ENCODE measurements around the gene TASP1. TPM values are rescaled to one million over a fixed set of nuclear protein-coding genes. Genes with fewer than 3 reads are reported as not detected.

Gene TASP1
- total RNA-seq, 2 donors from 2014 or later = 15.8 to 16.6 TPM

- Histone ChIP-seq H3K4me3 (ENCODE audit: low read length) (no peak overlapping the region), H3K27me3 (ENCODE audit: control insufficient read depth, insufficient read depth, low read length, poor library complexity, severe bottlenecking) (no peaks in the 10 kb centered on the region), H3K9ac (ENCODE audit: extremely low read depth, low read length, poor library complexity, severe bottlenecking) (no peak overlapping the region), H3K27ac (ENCODE audit: low read depth, low read length) (no peak overlapping the region), H3K36me3 (ENCODE audit: control insufficient read depth, insufficient read depth, low read length) (peaks cover 3% of the 10 kb centered on the region), H3K4me1 (ENCODE audit: control insufficient read depth, insufficient read depth, low read length) (no peaks in the 10 kb centered on the region), H3K9me3 (ENCODE audit: control insufficient read depth, low read length) (no peaks in the 10 kb centered on the region)
- DNase-seq = no peak
- TF ChIP-seq, protein P1, sequence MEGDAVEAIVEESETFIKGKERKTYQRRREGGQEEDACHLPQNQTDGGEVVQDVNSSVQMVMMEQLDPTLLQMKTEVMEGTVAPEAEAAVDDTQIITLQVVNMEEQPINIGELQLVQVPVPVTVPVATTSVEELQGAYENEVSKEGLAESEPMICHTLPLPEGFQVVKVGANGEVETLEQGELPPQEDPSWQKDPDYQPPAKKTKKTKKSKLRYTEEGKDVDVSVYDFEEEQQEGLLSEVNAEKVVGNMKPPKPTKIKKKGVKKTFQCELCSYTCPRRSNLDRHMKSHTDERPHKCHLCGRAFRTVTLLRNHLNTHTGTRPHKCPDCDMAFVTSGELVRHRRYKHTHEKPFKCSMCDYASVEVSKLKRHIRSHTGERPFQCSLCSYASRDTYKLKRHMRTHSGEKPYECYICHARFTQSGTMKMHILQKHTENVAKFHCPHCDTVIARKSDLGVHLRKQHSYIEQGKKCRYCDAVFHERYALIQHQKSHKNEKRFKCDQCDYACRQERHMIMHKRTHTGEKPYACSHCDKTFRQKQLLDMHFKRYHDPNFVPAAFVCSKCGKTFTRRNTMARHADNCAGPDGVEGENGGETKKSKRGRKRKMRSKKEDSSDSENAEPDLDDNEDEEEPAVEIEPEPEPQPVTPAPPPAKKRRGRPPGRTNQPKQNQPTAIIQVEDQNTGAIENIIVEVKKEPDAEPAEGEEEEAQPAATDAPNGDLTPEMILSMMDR (conservative IDR thresholded peaks at IDR 0.05) = no peak
- H3K4me1 Mint-ChIP-seq = no peaks in the 10 kb centered on the region
- no peak overlapping the region for H3K27ac Mint-ChIP-seq
- no peak overlapping the region for H3K4me3 Mint-ChIP-seq
- no peaks in the 10 kb centered on the region for H3K27me3 Mint-ChIP-seq (ENCODE audit: insufficient read depth)
- peaks cover 15% of the 10 kb centered on the region for H3K36me3 Mint-ChIP-seq (ENCODE audit: low read depth)
- peaks cover 14% of the 10 kb centered on the region for H3K9me3 Mint-ChIP-seq
Observed at GRCh38 chr20:13468166-13468565, 170.6 kb downstream of the TASP1 start.

DNA sequence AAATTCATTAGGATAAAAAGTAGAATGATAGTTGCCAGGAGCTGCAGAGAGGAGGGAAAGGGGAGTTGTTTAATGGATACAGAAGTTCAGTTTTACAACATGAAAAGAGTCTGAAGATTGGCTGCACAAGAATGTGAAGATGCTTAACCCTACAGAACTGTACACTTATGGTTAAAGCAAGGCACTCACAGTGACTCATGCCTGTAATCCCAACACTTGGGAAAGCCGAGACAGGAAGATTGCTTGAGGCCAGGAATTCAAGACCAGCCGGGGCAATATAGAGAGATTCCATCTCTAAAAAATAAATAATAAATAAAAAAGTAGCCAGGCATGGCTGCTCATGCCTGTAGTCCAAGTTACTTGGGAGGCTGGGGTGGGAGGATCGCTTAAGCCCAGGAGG is 174.0 kb downstream of the TASP1 start:
- no peaks in the 10 kb centered on the region for H3K9me3 ChIP-seq (ENCODE audit: control insufficient read depth, low read length)
- Mint-ChIP-seq H3K9me3 (peaks cover 5% of the 10 kb centered on the region), H3K4me1 (no peaks in the 10 kb centered on the region), H3K27me3 (ENCODE audit: insufficient read depth) (no peaks in the 10 kb centered on the region), H3K4me3 (no peak overlapping the region), H3K27ac (no peak overlapping the region), H3K36me3 (ENCODE audit: low read depth) (peaks cover 7% of the 10 kb centered on the region)
- peaks cover 3% of the 10 kb centered on the region for H3K36me3 ChIP-seq (ENCODE audit: control insufficient read depth, insufficient read depth, low read length)
- H3K27ac ChIP-seq (ENCODE audit: low read depth, low read length) = no peak overlapping the region
- no peaks in the 10 kb centered on the region for H3K4me1 ChIP-seq (ENCODE audit: control insufficient read depth, insufficient read depth, low read length)
- no peak overlapping the region for H3K9ac ChIP-seq (ENCODE audit: extremely low read depth, low read length, poor library complexity, severe bottlenecking)
- H3K4me3 ChIP-seq (ENCODE audit: low read length) = no peak overlapping the region
- TF ChIP-seq, protein P1 (conservative IDR thresholded peaks at IDR 0.05) = no peak
- no peaks in the 10 kb centered on the region for H3K27me3 ChIP-seq (ENCODE audit: control insufficient read depth, insufficient read depth, low read length, poor library complexity, severe bottlenecking)
- no peak for DNase-seq
- 89% methylated on average over 3 of the region's 3 CpGs; no CpG with 5 or more reads in 1 of the 2 experiments for WGBS, 2 experiments (ENCODE audit: insufficient coverage in 1 of 2, insufficient read length in 1 of 2)

DNA sequence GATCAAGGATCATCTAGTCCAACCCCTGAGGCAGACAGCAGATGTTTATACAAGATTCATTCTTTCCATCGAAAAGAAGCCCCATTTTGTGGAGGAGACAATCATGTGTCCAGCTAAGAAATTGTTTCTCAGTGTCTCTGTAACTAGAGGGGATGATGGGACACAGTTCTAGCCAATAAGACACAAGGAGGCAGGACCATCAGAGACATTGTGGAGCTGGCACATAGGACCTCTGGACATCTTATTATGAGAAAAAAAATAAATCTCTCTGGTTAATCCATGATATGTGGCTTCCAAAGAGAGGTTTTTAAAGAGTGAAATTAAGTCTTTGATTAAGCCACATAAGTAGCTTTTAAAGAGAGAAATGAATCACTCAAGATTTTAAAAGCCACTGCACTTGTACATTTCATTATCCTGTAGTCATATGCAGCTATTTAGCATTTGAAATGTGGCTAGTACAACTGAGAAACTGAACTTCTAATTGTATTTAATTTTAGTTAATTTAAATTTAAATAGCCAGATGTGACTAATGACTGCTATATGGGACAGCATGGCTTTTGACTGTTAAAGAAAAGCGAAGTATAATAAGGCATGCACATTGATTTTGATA is 176.8 kb downstream of the TASP1 start:
- Histone ChIP-seq H3K27ac (ENCODE audit: low read depth, low read length) (no peak overlapping the region), H3K27me3 (ENCODE audit: control insufficient read depth, insufficient read depth, low read length, poor library complexity, severe bottlenecking) (no peaks in the 10 kb centered on the region), H3K9ac (ENCODE audit: extremely low read depth, low read length, poor library complexity, severe bottlenecking) (no peak overlapping the region), H3K36me3 (ENCODE audit: control insufficient read depth, insufficient read depth, low read length) (no peaks in the 10 kb centered on the region), H3K4me3 (ENCODE audit: low read length) (no peak overlapping the region), H3K9me3 (ENCODE audit: control insufficient read depth, low read length) (no peaks in the 10 kb centered on the region), H3K4me1 (ENCODE audit: control insufficient read depth, insufficient read depth, low read length) (no peaks in the 10 kb centered on the region)
- Mint-ChIP-seq H3K36me3 (ENCODE audit: low read depth) (peaks cover 3% of the 10 kb centered on the region), H3K4me1 (no peaks in the 10 kb centered on the region), H3K9me3 (no peaks in the 10 kb centered on the region), H3K4me3 (no peak overlapping the region), H3K27me3 (ENCODE audit: insufficient read depth) (no peaks in the 10 kb centered on the region), H3K27ac (no peak overlapping the region)
- TF ChIP-seq, protein P1 (conservative IDR thresholded peaks at IDR 0.05) = no peak
- no peak for DNase-seq
- WGBS, 2 experiments (ENCODE audit: insufficient coverage in 1 of 2, insufficient read length in 1 of 2) = 96 to 100% methylated on average over 1 to 2 of the region's 2 CpGs

Data from endodermal cell (in vitro differentiated cells).